Activated T-cell treated with anti-CD3 and anti-CD28 coated beads for 24 hours (primary cell): ENCODE data around the gene NOTUM.

Source experiments
- DNase-seq: peaks from one replicate; pipeline ENCODE4 v3.0.0-alpha.2; 2020; ENCODE audit warnings: low read depth

The NOTUM gene

DNA sequence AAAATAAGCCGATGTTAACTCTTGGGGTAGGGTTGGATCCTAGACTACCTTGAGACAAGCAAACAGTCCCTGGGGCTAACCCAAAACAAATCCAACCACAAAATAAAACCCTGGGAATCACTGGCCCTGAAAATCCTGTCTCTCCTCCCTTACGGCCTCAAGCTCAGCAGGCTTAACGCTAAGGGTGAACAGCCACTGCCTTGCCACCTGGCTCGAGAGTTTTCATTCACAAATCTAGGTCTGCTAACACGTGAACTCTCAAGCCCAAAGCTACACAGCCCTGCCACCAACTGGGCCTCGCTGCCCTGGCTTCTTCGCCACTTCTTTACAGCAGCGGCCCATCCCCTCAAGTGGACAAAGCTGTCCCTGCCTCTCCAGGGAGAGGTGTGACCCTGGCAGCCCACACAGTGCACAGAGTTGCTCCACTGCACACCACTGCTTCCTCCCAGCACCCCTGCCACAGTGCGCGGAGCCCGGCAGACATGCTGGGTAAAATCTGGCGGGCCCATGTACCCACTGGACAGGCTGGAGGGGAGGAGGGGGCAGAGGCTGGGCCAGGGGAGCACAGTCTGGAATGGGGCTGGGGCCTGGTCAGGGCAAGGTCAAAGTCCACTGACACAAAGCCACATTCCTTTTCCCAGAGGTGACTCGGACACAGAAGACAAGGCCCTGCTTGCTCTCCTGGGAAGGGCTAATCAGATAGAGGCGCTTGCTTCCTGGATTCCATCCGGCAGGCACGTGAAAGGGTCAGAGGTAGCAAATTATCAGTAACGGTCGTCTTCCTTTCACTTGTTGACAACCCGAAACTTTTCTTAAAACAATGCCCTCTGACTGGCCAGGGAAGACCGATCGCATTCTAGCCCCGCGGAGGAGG is 50.8 kb downstream of the NOTUM start:
- DNase-seq, result no peak

DNA sequence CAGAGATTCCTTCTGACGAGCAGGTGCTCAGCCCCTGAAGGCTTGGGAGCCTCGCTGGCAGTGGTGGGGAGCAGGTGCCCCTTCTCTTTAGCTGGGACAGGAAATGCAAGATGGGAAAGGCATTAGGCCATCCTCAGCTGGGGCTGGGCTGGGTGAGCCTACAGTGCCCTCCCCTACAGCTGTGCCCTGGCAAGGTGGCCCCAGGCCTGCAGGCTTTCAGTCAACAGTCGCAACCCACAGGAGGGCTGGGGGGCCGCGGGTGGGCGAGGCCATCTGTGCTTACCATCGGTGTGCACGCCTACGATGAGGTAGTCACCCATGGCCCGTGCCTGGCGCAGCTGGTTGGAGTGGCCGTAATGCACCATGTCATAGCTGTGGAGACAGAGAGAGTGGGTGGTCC is 51.8 kb downstream of the NOTUM start:
- DNase-seq, result no peak

DNA sequence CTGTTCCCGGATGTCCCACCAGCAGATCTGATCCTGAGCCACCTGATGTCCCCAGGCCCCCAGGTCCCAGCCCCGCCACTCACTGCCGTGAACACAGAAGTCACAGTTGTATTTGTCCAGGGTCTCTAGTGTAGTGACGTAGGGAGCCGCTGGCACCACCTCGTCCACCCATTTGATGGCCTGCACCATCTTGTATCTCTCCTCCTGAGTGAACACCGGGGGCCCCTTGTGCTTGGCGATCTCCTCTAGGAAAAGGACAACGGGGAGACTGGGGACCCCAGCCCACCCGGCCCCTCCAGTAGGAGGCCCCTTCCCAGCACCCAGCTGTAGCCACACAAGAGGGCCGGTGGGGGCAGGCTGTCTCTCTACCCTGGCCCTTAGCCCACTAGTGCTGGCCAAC is 52.2 kb downstream of the NOTUM start:
- DNase-seq, result no peak

DNA sequence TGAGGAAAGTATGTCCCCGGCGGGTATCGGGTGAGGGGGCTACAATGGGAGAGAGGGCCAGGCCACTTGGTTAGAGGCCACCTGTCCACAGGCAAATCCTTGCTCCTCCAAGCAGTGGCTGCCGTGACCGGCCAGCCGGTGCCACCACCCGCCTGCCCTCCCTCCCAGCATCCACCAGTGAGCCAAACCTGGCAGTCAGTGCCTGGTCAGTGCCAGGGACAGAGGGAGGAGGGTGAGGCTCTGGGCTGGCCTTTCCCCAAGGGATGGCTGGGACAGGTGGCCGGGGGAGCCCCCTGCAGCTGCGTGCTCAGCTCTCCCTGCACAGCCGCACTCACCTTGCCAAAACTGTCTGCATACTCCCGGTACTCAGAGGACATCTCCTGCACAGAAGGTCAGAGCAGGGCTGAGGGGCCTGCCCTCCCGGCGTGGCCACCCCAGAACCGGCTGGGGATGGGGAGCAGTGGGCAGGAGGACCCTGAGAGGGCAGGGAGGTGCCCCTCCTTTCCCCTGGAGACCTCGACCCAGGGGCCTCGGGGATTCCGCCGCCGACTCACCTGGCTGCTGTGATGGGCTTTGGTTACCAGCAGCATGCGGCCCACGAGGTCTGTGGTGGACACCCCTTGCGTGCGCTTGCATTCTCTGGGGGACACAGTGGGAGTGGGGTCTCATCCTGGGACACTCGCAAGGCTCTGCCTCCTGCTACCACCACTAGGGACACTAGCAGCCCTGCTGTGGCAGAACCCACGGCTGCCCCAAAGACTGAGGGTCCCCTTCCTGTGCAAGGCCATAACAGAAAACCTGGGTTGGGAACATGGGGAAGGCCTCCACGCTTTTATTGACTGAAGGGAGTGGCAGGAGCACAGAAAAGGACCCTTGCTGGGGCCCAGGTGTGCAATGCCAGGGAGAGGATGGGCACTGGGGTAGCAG is 53.5 kb downstream of the NOTUM start:
- no peak for DNase-seq

DNA sequence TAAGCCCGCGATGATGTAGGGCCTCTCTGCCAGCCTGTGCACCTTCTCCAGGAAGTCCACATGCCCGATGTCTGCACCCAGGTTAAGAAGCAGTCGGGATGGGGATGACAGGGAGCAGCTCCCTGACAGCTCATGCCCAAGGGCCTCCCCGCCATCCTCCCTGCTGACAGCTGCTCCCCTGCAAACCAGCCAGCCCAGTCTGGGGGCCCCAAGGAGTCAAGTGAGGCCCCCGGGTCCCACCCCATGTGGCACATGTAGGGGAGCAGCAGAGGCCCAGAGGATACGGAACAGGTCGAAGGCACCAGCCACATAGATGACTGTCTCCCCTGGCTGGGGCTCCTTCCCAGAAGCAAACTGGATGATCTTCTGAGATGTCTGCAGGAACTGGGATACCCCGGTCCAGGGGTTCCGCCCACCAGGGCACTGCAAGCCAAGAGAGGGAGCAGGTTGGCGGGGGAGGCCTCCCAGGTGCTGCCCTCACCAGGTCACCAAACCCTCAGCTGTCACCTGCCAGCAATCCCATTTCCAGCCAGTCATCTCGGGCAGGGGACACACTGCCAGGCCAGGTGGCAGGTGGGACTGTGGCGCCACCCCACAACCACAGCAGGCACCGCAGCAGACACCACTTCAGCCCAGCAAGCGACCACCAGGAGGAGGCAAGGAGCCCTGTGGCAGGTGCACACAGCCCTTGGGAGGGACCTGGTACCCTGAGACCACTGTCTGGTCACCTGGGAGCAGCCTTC is 54.3 kb downstream of the NOTUM start:
- no peak for DNase-seq

DNA sequence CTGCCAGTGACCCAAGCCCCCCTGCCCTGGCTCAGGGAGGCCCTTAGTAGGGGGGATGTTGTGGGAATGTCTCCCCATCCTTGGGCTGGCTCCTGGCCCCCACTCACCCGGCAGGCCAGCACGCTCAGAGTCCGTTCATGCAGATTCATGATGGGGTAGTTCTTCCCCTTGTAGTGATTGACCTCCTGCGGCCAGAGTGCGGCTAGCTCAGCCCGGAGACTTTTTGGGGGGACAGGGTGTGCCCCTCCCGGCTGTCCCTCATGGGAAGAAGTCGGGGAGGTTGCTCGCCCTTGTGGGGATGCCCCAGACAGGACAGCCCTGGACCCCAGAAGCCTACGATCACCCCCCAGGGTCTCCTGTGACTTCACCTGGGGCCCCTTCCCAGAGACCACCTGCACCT is 55.0 kb downstream of the NOTUM start:
- DNase-seq, result no peak

DNA sequence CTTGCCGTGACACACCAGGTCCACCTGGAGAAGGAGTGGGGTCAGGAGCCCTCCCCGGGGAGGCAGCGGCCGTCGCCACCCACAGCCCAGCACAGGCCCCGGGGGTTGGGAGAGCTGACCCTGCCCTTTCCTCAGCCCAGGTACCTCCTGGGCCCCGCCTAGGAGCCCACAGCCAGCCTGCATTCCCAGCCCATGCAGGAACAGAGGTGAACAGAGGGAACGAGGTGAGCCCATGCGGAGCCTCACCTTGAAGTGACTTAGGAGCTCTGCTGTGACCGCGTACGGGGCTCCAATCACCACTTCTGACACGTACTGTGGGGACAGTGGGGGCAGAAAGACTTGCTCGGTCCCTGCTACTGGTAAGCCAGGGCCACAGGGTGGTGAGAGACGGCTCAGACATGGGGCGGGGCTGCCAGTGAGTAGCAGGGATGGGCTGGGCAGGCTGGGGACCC is 55.5 kb downstream of the NOTUM start:
- DNase-seq, result no peak

DNA sequence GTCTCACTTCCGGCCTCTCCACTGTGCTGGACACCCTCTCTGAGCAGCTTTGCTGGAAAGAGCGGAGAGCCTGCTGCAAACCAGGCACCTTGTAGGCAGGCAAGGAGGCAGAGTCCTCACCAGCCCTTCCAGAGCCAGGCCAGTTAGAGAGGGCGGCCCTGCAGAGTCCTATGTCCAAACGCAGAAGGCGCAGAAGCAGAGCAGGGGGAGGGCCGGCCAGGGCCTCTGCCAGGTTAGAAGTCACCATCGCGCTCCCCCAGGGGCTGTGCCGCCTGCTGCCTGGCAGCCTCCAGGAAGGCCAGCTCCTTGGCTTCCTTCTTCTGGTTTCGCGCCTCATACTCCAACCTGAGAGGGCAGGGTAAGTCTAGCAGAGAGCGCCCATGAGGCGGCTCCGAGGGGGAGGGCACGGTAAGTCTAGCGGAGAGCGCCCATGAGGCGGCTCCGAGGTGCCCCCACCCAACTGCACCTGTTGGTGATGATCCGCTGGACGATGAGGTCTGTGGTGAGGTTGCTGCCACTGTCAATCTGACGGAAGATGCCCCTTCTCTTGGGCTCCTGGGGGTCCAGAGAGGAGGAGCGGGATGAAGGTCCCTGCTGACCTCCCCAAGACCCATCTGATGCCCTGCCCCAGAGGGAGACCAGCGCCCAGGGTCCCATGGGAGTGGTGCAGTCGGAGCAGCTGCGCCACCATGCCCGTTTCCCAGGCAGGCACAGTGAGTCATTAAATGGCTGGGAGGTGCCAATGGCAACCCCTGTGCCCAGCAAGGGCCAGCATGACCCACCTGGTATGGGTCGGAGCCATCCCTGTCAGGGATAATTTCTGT is 56.2 kb downstream of the NOTUM start:
- DNase-seq, result no peak

DNA sequence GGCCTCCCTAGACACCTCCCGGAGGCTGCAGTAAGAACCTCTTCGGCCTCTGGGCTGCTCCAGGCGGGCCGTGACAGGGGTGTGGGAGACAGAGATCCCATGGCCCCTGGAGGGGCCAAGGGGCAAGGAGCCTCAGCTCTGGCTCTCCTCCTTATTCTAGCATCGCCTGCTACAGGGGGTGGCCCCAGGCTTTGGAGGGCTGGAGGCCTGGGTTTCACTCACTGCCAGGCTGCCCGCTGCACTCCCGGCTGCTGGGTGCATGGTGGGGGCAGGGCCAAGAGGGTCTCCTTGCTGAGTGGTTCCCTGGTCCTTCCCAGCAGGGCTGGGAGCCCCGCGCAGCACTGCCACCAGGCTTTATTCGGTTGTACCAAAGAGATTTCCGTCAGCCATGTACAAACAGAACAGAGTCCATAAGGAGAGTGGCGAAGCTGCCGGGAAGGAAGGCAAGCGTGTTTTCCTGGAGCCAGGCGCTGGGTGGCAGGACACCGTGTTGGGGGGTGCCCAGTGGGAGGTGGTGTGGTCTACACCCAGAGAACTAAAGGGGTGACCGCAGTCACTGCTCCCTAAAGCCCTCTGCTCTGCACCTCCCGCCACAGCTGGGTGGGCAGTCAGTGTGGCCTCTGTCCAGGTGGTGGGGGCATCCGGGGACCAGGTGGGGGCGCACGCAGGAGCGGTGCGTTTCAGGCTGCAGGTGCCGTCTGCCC is 56.9 kb downstream of the NOTUM start:
- no peak for DNase-seq

DNA sequence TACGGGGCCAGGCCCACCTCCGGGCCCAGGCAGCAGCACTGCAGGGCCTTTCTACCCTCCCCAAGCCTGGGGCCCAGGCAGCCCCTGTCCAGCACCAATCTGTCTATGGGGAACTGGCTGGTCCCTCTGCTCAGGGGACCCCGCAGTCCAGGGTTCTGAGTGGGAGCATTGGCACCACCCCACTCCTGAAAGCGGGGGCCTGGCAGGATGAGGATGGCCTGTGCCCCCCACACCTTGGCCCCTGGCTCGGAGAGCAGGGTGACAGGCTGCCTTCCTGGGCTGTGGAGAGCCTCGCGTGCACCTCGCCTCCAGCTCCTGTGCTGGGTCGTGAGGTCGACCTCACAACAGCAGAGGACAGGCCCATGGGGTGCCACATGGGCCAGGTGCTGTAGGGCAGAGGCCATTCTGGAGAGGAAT is 57.6 kb downstream of the NOTUM start:
- DNase-seq, result no peak

DNA sequence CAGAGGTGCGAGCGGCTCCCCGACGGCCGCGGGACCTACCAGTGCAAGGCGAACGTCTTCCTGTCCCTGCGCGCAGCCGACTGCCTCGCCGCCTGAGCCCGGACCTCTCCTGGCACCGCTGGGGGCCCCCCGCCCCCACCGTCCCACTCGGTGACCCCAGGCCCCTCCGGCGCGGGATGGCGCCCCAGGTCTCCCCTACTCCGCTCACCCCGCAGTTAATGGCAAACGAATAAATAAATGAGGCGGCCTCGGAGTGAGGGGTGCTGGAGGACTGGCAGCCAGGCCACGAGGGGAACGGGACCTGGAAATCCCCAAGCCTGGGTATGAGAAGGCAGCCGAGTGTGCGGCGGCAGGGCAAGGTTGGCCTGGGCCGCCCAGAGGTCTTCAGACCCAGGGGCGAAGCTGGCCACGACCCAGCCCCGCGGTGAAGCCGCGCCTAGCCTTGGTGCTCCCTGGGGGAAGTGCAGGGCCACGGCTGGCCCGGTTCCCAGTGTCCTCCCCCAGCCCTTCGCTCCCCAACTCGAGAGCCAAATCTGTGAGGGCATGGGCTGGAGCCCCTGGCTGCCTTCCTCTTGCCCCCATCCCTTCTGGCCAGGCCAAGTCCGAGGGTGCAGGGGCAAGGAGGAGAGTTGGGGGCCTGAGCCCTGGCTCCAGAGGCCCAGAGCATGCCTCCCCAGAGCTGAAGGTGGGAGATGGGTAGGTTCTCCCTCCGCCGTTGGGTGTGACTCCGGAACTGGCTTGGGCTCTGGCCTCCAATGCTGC is 58.2 kb downstream of the NOTUM start:
- DNase-seq, result no peak
